ENCODE data around the gene ACCSL.

The ACCSL gene

GRCh38 chr11:44033411-44033850 lies 14.3 kb upstream of the ACCSL start:
- ChIA-PET CTCF (interaction anchor here (1.2 to 1.5 kb wide), 2 partner anchors 71 to 144 kb away, joined by 3 read pairs; no protein-coding TSS in a partner anchor), POLR2A (no interaction called here)
- no peak for DNase-seq (ENCODE audit: extremely low spot score)
- TF ChIP-seq CTCF (IDR thresholded peaks at IDR 0.05; ENCODE audit: control extremely low read depth, extremely low read depth, low read depth, missing control alignments), result no peak

- ChIA-PET POLR2A (no interaction called here), CTCF (interaction anchor here (1.2 to 1.5 kb wide), 2 partner anchors 71 to 144 kb away, joined by 3 read pairs; no protein-coding TSS in a partner anchor)
- no peak for TF ChIP-seq CTCF (IDR thresholded peaks at IDR 0.05; ENCODE audit: control extremely low read depth, extremely low read depth, low read depth, missing control alignments)
- no peak for DNase-seq (ENCODE audit: extremely low spot score)
Observed at GRCh38 chr11:44033856-44034255, 13.9 kb upstream of the ACCSL start.

- TF ChIP-seq CTCF (IDR thresholded peaks at IDR 0.05; ENCODE audit: control extremely low read depth, extremely low read depth, low read depth, missing control alignments), result no peak
- DNase-seq (ENCODE audit: extremely low spot score), result no peak
- ChIA-PET POLR2A (no interaction called here), CTCF (interaction anchor here (1.0 to 1.5 kb wide), 3 partner anchors 72 to 145 kb away, joined by 3 read pairs; no protein-coding TSS in a partner anchor)
Observed at GRCh38 chr11:44034639-44035038, 13.1 kb upstream of the ACCSL start.

DNA sequence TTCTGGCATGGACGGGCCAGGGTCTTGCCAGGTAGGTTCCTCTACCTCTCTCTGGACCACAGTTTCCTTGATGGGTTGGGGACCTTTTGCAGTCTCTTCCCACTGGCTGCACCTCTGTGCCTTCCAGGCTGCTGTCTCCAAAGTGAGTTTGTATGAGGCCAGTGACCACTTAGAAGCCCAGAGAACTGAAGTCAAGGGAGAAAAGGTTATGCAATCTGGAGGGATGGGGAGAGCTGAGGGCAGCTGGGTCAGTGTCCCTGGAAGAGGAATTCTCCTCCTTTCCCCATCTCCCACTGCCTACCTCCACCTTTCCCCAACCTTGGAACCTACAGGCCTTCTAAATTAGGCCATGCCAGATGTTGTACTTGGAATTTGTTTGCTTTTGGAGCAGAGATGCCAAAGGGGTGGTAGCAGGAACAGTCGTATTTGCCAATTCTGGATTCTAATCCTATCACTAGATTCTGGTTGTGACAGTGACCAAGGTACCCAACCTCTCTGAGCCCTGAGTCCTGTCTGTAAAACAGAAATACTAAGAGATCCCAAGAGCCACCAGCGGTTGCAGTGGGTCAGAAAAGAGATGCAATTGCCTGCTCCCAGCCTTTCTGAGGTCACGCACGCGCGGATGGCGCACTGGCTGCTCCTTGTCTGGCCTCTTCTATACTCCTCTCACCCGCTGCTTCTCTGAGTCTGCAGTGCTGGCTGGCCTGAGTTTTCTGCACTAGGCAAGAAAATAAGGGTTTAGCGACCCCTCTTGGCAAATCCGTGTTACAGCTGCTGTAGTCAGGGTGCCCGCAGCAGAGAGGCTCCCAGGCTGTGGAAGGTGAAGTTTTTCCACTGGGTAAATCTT lies 10.7 kb upstream of the ACCSL start:
- DNase-seq (ENCODE audit: extremely low spot score), result peak; percentile 46
- CTCF ChIA-PET, result interaction anchor here (1.0 to 4.1 kb wide), 4 partner anchors 9 to 149 kb away, joined by 3 to 18 read pairs (median 4); no protein-coding TSS in a partner anchor
- POLR2A ChIA-PET, result no interaction called here
- TF ChIP-seq CTCF (IDR thresholded peaks at IDR 0.05; ENCODE audit: control extremely low read depth, extremely low read depth, low read depth, missing control alignments), result peak; percentile 46

- no peak for DNase-seq (ENCODE audit: extremely low spot score)
- TF ChIP-seq CTCF (IDR thresholded peaks at IDR 0.05; ENCODE audit: control extremely low read depth, extremely low read depth, low read depth, missing control alignments), result no peak
- CTCF ChIA-PET, result interaction anchor here (1.0 to 4.1 kb wide), 6 partner anchors 9 to 152 kb away, joined by 3 to 18 read pairs (median 3); no protein-coding TSS in a partner anchor
- POLR2A ChIA-PET, result no interaction called here
Observed at GRCh38 chr11:44037658-44037998, 10.2 kb upstream of the ACCSL start.

DNA sequence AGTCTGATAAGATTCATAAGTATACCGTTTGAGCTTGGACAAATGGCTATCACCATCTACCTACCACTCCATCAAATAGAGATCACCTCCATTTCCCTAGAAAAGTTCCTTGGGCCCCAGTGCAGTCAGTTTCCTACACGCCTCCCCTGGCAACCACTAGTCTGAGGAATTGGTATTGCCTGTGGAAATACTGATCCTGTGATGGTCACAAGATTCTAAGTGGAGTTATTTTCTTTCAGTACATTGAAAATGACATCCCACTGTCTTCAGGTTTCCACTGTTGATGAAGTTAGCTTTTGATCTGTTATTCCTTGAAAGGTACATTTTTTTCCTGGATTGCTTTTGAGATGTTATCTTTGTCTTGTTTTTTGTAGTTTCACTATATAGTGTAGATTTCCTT lies 4.6 kb upstream of the ACCSL start:
- DNase-seq (ENCODE audit: extremely low spot score), result no peak
- ChIA-PET CTCF (interaction anchor here (0.9 to 1.7 kb wide), 4 partner anchors 9 to 52 kb away, joined by 3 to 5 read pairs (median 3); partner anchors contain the start of genes ACCS and EXT2), POLR2A (no interaction called here)
- TF ChIP-seq CTCF (IDR thresholded peaks at IDR 0.05; ENCODE audit: control extremely low read depth, extremely low read depth, low read depth, missing control alignments), result no peak
